ENCODE results near the gene RPL7A.

The RPL7A gene

GRCh38 chr9:133342069-133342406 is 6.0 kb upstream of the RPL7A start:
- H4K20me1 ChIP-seq (ENCODE audit: insufficient read depth, low read length, poor library complexity, severe bottlenecking): peaks cover 13% of the 10 kb centered on the region
- peaks cover 23% of the 10 kb centered on the region for H3K4me1 ChIP-seq (ENCODE audit: insufficient read depth, low read length, poor library complexity, severe bottlenecking)
- no peak overlapping the region for H3K4me2 ChIP-seq (ENCODE audit: low read depth, low read length, poor library complexity, severe bottlenecking)
- H3K27me3 ChIP-seq (ENCODE audit: insufficient read depth, low read length, poor library complexity, severe bottlenecking): no peaks in the 10 kb centered on the region
- H3K79me2 ChIP-seq (ENCODE audit: insufficient read depth, low read length): peaks cover 22% of the 10 kb centered on the region
- no peak overlapping the region for H3K4me3 ChIP-seq (ENCODE audit: low read length, poor library complexity, severe bottlenecking)
- peaks cover 24% of the 10 kb centered on the region; the same call in 1 of the 2 replicates for H3K36me3 ChIP-seq (ENCODE audit: insufficient read depth, low read length)
- H3K9me3 ChIP-seq (ENCODE audit: insufficient read depth, low read depth, low read length): no peaks in the 10 kb centered on the region
- H3F3A ChIP-seq (ENCODE audit: low read depth): no peaks in the 10 kb centered on the region
- H2AFZ ChIP-seq (ENCODE audit: low read length): no peak overlapping the region
- no peak overlapping the region for H3K9ac ChIP-seq (ENCODE audit: low read depth, low read length, poor library complexity, severe bottlenecking)
- TF ChIP-seq, protein P1, sequence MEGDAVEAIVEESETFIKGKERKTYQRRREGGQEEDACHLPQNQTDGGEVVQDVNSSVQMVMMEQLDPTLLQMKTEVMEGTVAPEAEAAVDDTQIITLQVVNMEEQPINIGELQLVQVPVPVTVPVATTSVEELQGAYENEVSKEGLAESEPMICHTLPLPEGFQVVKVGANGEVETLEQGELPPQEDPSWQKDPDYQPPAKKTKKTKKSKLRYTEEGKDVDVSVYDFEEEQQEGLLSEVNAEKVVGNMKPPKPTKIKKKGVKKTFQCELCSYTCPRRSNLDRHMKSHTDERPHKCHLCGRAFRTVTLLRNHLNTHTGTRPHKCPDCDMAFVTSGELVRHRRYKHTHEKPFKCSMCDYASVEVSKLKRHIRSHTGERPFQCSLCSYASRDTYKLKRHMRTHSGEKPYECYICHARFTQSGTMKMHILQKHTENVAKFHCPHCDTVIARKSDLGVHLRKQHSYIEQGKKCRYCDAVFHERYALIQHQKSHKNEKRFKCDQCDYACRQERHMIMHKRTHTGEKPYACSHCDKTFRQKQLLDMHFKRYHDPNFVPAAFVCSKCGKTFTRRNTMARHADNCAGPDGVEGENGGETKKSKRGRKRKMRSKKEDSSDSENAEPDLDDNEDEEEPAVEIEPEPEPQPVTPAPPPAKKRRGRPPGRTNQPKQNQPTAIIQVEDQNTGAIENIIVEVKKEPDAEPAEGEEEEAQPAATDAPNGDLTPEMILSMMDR (conservative IDR thresholded peaks at IDR 0.05; ENCODE audit: low read length): peak; percentile 37
- TF ChIP-seq EZH2phosphoT487 (IDR thresholded peaks at IDR 0.05; ENCODE audit: borderline replicate concordance): no peak
- H3K9me2 ChIP-seq (replicated peaks; ENCODE audit: low read depth, low read length): no peaks in the 10 kb centered on the region

- peak overlapping the region; percentile 29 for H3K9ac ChIP-seq (ENCODE audit: low read depth, low read length, poor library complexity, severe bottlenecking)
These were observed 5.4 kb upstream of the RPL7A start for GRCh38 chr9:133342570-133342969.

GRCh38 chr9:133344071-133344470 is 3.9 kb upstream of the RPL7A start:
- Histone ChIP-seq H3K79me2 (ENCODE audit: insufficient read depth, low read length) (peaks cover 39% of the 10 kb centered on the region), H3K9ac (ENCODE audit: low read depth, low read length, poor library complexity, severe bottlenecking) (no peak overlapping the region), H4K20me1 (ENCODE audit: insufficient read depth, low read length, poor library complexity, severe bottlenecking) (peaks cover 23% of the 10 kb centered on the region), H3K9me3 (ENCODE audit: insufficient read depth, low read depth, low read length) (no peaks in the 10 kb centered on the region), H3K4me1 (ENCODE audit: insufficient read depth, low read length, poor library complexity, severe bottlenecking) (peaks cover 26% of the 10 kb centered on the region), H3K4me2 (ENCODE audit: low read depth, low read length, poor library complexity, severe bottlenecking) (no peak overlapping the region), H3K36me3 (ENCODE audit: insufficient read depth, low read length) (peaks cover 24% of the 10 kb centered on the region; the same call in 1 of the 2 replicates), H3F3A (ENCODE audit: low read depth) (no peaks in the 10 kb centered on the region), H3K4me3 (ENCODE audit: low read length, poor library complexity, severe bottlenecking) (no peak overlapping the region), H3K27me3 (ENCODE audit: insufficient read depth, low read length, poor library complexity, severe bottlenecking) (peaks cover 8% of the 10 kb centered on the region), H2AFZ (ENCODE audit: low read length) (no peak overlapping the region), H3K9me2 (replicated peaks; ENCODE audit: low read depth, low read length) (no peaks in the 10 kb centered on the region)
- TF ChIP-seq, protein P1 (conservative IDR thresholded peaks at IDR 0.05; ENCODE audit: low read length): no peak
- no peak for TF ChIP-seq EZH2phosphoT487 (IDR thresholded peaks at IDR 0.05; ENCODE audit: borderline replicate concordance)

More at GRCh38 chr9:133342570-133342969, 5.4 kb upstream of the RPL7A start:
- Histone ChIP-seq H3K4me2 (ENCODE audit: low read depth, low read length, poor library complexity, severe bottlenecking) (no peak overlapping the region), H3K36me3 (ENCODE audit: insufficient read depth, low read length) (peaks cover 24% of the 10 kb centered on the region; the same call in 1 of the 2 replicates), H3K79me2 (ENCODE audit: insufficient read depth, low read length) (peaks cover 27% of the 10 kb centered on the region), H3K4me3 (ENCODE audit: low read length, poor library complexity, severe bottlenecking) (no peak overlapping the region), H3F3A (ENCODE audit: low read depth) (no peaks in the 10 kb centered on the region), H3K4me1 (ENCODE audit: insufficient read depth, low read length, poor library complexity, severe bottlenecking) (peaks cover 24% of the 10 kb centered on the region), H3K27me3 (ENCODE audit: insufficient read depth, low read length, poor library complexity, severe bottlenecking) (no peaks in the 10 kb centered on the region), H2AFZ (ENCODE audit: low read length) (no peak overlapping the region), H3K9me2 (replicated peaks; ENCODE audit: low read depth, low read length) (no peaks in the 10 kb centered on the region), H3K9me3 (ENCODE audit: insufficient read depth, low read depth, low read length) (no peaks in the 10 kb centered on the region), H4K20me1 (ENCODE audit: insufficient read depth, low read length, poor library complexity, severe bottlenecking) (peaks cover 13% of the 10 kb centered on the region)
- TF ChIP-seq, protein P1 (conservative IDR thresholded peaks at IDR 0.05; ENCODE audit: low read length): peak; percentile 26
- no peak for TF ChIP-seq EZH2phosphoT487 (IDR thresholded peaks at IDR 0.05; ENCODE audit: borderline replicate concordance)
